ENCODE results near the gene TEKT2.

GRCh38 chr1:36081926-36082485, 1.9 kb upstream of the TEKT2 start:
- TF ChIP-seq ZNF311 (tag by site-specific recombination; IDR thresholded peaks at IDR 0.05; ENCODE audit: borderline replicate concordance) (no peak), MEIS1 (CRISPR knock-in tag; IDR thresholded peaks at IDR 0.05; ENCODE audit: borderline replicate concordance) (no peak), CTCF (tag by site-specific recombination; IDR thresholded peaks at IDR 0.05) (no peak), ZBTB7A (tag by site-specific recombination; IDR thresholded peaks at IDR 0.05; ENCODE audit: low read depth) (no peak), ZNF302 (tag by site-specific recombination; IDR thresholded peaks at IDR 0.05; ENCODE audit: low read depth) (no peak), KLF10 (tag by site-specific recombination; IDR thresholded peaks at IDR 0.05) (no peak), ZBTB11 (tag by site-specific recombination; conservative IDR thresholded peaks at IDR 0.05; ENCODE audit: low read depth) (no peak), ZSCAN23 (tag by site-specific recombination; IDR thresholded peaks at IDR 0.05) (no peak), MYNN (tag by site-specific recombination; IDR thresholded peaks at IDR 0.05; ENCODE audit: borderline replicate concordance) (no peak), ZNF292 (tag by site-specific recombination; IDR thresholded peaks at IDR 0.05; ENCODE audit: borderline replicate concordance, low read depth) (no peak), ZFHX2 (tag by site-specific recombination; conservative IDR thresholded peaks at IDR 0.05) (no peak), ZBTB20 (tag by site-specific recombination; IDR thresholded peaks at IDR 0.05) (no peak), ZNF670 (tag by site-specific recombination; IDR thresholded peaks at IDR 0.05; ENCODE audit: low read depth) (no peak)

All from HEK293 (cell line).